Measurements from ENCODE around the gene DAD1.

GRCh38 chr14:22517117-22517720 is 71.8 kb downstream of the DAD1 start:
- TF ChIP-seq, protein P1, sequence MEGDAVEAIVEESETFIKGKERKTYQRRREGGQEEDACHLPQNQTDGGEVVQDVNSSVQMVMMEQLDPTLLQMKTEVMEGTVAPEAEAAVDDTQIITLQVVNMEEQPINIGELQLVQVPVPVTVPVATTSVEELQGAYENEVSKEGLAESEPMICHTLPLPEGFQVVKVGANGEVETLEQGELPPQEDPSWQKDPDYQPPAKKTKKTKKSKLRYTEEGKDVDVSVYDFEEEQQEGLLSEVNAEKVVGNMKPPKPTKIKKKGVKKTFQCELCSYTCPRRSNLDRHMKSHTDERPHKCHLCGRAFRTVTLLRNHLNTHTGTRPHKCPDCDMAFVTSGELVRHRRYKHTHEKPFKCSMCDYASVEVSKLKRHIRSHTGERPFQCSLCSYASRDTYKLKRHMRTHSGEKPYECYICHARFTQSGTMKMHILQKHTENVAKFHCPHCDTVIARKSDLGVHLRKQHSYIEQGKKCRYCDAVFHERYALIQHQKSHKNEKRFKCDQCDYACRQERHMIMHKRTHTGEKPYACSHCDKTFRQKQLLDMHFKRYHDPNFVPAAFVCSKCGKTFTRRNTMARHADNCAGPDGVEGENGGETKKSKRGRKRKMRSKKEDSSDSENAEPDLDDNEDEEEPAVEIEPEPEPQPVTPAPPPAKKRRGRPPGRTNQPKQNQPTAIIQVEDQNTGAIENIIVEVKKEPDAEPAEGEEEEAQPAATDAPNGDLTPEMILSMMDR (conservative IDR thresholded peaks at IDR 0.05) = no peak
- TF ChIP-seq EZH2 (IDR thresholded peaks at IDR 0.05; ENCODE audit: low read depth) = no peak
